ENCODE data around the gene AGRN.

DNA sequence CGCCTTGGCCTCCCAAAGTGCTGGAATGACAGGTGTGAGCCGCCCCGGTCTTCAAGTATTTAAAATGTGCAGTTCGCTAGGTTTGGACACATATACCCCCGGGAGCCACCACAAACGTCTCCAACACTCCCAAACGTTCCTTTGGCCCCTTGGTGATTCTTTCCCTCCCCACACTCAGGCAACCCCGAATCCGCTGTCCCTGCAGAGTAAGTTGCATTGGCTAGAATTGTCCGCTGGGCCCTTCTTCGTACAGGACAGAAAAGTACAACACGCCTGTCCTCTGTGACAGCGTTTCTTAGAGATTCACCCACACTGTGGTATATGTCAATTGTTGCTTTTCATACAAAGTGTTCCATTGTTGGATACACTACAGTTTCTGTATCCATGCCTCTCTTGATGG lies 34.8 kb upstream of the AGRN start:
- TF ChIP-seq, protein P1, sequence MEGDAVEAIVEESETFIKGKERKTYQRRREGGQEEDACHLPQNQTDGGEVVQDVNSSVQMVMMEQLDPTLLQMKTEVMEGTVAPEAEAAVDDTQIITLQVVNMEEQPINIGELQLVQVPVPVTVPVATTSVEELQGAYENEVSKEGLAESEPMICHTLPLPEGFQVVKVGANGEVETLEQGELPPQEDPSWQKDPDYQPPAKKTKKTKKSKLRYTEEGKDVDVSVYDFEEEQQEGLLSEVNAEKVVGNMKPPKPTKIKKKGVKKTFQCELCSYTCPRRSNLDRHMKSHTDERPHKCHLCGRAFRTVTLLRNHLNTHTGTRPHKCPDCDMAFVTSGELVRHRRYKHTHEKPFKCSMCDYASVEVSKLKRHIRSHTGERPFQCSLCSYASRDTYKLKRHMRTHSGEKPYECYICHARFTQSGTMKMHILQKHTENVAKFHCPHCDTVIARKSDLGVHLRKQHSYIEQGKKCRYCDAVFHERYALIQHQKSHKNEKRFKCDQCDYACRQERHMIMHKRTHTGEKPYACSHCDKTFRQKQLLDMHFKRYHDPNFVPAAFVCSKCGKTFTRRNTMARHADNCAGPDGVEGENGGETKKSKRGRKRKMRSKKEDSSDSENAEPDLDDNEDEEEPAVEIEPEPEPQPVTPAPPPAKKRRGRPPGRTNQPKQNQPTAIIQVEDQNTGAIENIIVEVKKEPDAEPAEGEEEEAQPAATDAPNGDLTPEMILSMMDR (IDR thresholded peaks at IDR 0.05) = no peak
- TF ChIP-seq POLR2A (IDR thresholded peaks at IDR 0.05) (no peak), EP300 (IDR thresholded peaks at IDR 0.05) (no peak)
